ENCODE measurements around the gene CST3. TPM values are rescaled to one million over a fixed set of nuclear protein-coding genes. Genes with fewer than 3 reads are reported as not detected.

CST3 gene
- total RNA-seq, 1 experiment from 2014 or later, result 158 TPM

- no peaks in the 10 kb centered on the region for H3K4me1 ChIP-seq (ENCODE audit: control insufficient read depth, insufficient read depth, low read length)
- CTCF ChIA-PET, result no interaction called here
- DNase-seq (ENCODE audit: low read depth, low spot score) (no peak), ATAC-seq (no peak)
- no peaks in the 10 kb centered on the region for H3K27me3 ChIP-seq (ENCODE audit: control insufficient read depth, insufficient read depth, low read length)
- POLR2A ChIA-PET, result no interaction called here
- no peak overlapping the region for H3K27ac ChIP-seq (ENCODE audit: low read length)
- H3K36me3 ChIP-seq (ENCODE audit: control insufficient read depth, insufficient read depth, low read length), result no peaks in the 10 kb centered on the region
- H3K9me3 ChIP-seq (ENCODE audit: control insufficient read depth, insufficient read depth, low read depth, low read length), result no peaks in the 10 kb centered on the region
- TF ChIP-seq SIN3A (IDR thresholded peaks at IDR 0.05; ENCODE audit: borderline replicate concordance, insufficient read depth, low read depth, low read length) (no peak), POLR2AphosphoS5 (IDR thresholded peaks at IDR 0.05; ENCODE audit: low read depth, low read length) (no peak), TCF7L2 (IDR thresholded peaks at IDR 0.05; ENCODE audit: low read depth, low read length) (no peak), REST (IDR thresholded peaks at IDR 0.05; ENCODE audit: insufficient read depth in 1 of 2, low read depth in 2 of 2, low read length in 1 of 2) (no peak), CTCF (IDR thresholded peaks at IDR 0.05) (no peak)
- intact Hi-C loops (cut with micrococcal nuclease; ENCODE audit: unreplicated experiment) (no loop called here), in situ Hi-C loops (cut with HindIII; ENCODE audit: low pct_unique_long_range_greater_than_20kb, low sequenced_read_pairs) (no loop called here)
- no peak overlapping the region for H3K4me3 ChIP-seq (ENCODE audit: low read depth in 2 of 2, low read length in 2 of 2)
- no TSS peak for BruUV-seq (replicated peaks)
Measured at GRCh38 chr20:23645575-23645974, 7.8 kb upstream of the CST3 start.

- no peaks in the 10 kb centered on the region for H3K36me3 ChIP-seq (ENCODE audit: control insufficient read depth, insufficient read depth, low read length)
- H3K9me3 ChIP-seq (ENCODE audit: control insufficient read depth, insufficient read depth, low read depth, low read length), result no peaks in the 10 kb centered on the region
- ATAC-seq (no peak), DNase-seq (ENCODE audit: low read depth, low spot score) (no peak)
- POLR2A ChIA-PET, result no interaction called here
- no peaks in the 10 kb centered on the region for H3K27me3 ChIP-seq (ENCODE audit: control insufficient read depth, insufficient read depth, low read length)
- H3K4me1 ChIP-seq (ENCODE audit: control insufficient read depth, insufficient read depth, low read length), result no peaks in the 10 kb centered on the region
- no TSS peak for BruUV-seq (replicated peaks)
- in situ Hi-C loops (cut with HindIII; ENCODE audit: low pct_unique_long_range_greater_than_20kb, low sequenced_read_pairs) (no loop called here), intact Hi-C loops (cut with micrococcal nuclease; ENCODE audit: unreplicated experiment) (no loop called here)
- no peak for TF ChIP-seq TCF7L2 (IDR thresholded peaks at IDR 0.05; ENCODE audit: low read depth, low read length)
- TF ChIP-seq SIN3A (IDR thresholded peaks at IDR 0.05; ENCODE audit: borderline replicate concordance, insufficient read depth, low read depth, low read length), result no peak
- no peak for TF ChIP-seq REST (IDR thresholded peaks at IDR 0.05; ENCODE audit: insufficient read depth in 1 of 2, low read depth in 2 of 2, low read length in 1 of 2)
- TF ChIP-seq CTCF (IDR thresholded peaks at IDR 0.05), result no peak
- TF ChIP-seq POLR2AphosphoS5 (IDR thresholded peaks at IDR 0.05; ENCODE audit: low read depth, low read length), result no peak
- no peak overlapping the region for H3K27ac ChIP-seq (ENCODE audit: low read length)
- CTCF ChIA-PET, result no interaction called here
- no peak overlapping the region for H3K4me3 ChIP-seq (ENCODE audit: low read depth in 2 of 2, low read length in 2 of 2)
Measured at GRCh38 chr20:23644164-23644563, 6.4 kb upstream of the CST3 start.
